ENCODE results near the gene RIC1.
A peak's percentile ranks its signal among the peaks of the same experiment; 100 is the strongest.

RIC1 gene

GRCh38 chr9:5642170-5642569 lies 13.3 kb downstream of the RIC1 start:
- 100% methylated on average over 1 of the region's 2 CpGs for WGBS (ENCODE audit: insufficient coverage)
- no peak overlapping the region for H3K4me3 ChIP-seq (ENCODE audit: control insufficient read depth in 1 of 7, extremely low read depth in 1 of 7, insufficient read depth in 4 of 7, low read depth in 2 of 7, low read length in 6 of 7)
- no peaks in the 10 kb centered on the region for H3K4me1 ChIP-seq (ENCODE audit: control extremely low read depth in 1 of 4, control insufficient read depth in 4 of 4, insufficient read depth in 4 of 4, low read length in 3 of 4)
- DNase-seq: no peak
- ChIA-PET POLR2A (no interaction called here), CTCF (no interaction called here)
- peaks cover 3 to 52% (median 11%) of the 10 kb centered on the region in 5 experiments for H3K9me3 ChIP-seq (ENCODE audit: control extremely low read depth in 1 of 5, control insufficient read depth in 4 of 5, insufficient read depth in 2 of 5, low read depth in 1 of 5, low read length in 4 of 5)
- no peak overlapping the region for H3K27ac ChIP-seq (ENCODE audit: insufficient read depth in 1 of 2, low read depth in 1 of 2, low read length in 2 of 2, poor library complexity in 1 of 2, severe bottlenecking in 2 of 2)
- H3K27me3 ChIP-seq (replicated peaks in 2 of 5; ENCODE audit: control insufficient read depth in 4 of 5, insufficient read depth in 5 of 5, low read length in 4 of 5): no peaks in the 10 kb centered on the region
- H3K36me3 ChIP-seq (ENCODE audit: control insufficient read depth in 4 of 4, insufficient read depth in 4 of 4, low read length in 3 of 4): peaks cover 0 to 13% (median 2%) of the 10 kb centered on the region in 4 experiments

- no peaks in the 10 kb centered on the region for H3K27me3 ChIP-seq (replicated peaks in 2 of 5; ENCODE audit: control insufficient read depth in 4 of 5, insufficient read depth in 5 of 5, low read length in 4 of 5)
- H3K4me1 ChIP-seq (ENCODE audit: control extremely low read depth in 1 of 4, control insufficient read depth in 4 of 4, insufficient read depth in 4 of 4, low read length in 3 of 4): no peaks in the 10 kb centered on the region
- H3K9me3 ChIP-seq (ENCODE audit: control extremely low read depth in 1 of 5, control insufficient read depth in 4 of 5, insufficient read depth in 2 of 5, low read depth in 1 of 5, low read length in 4 of 5): peaks cover 6 to 48% (median 9%) of the 10 kb centered on the region in 5 experiments
- H3K36me3 ChIP-seq (ENCODE audit: control insufficient read depth in 4 of 4, insufficient read depth in 4 of 4, low read length in 3 of 4): peaks cover 0 to 10% (median 2%) of the 10 kb centered on the region in 4 experiments
- no peak overlapping the region for H3K4me3 ChIP-seq (ENCODE audit: control insufficient read depth in 1 of 7, extremely low read depth in 1 of 7, insufficient read depth in 4 of 7, low read depth in 2 of 7, low read length in 6 of 7)
- ChIA-PET POLR2A (no interaction called here), CTCF (no interaction called here)
- no peak overlapping the region for H3K27ac ChIP-seq (ENCODE audit: insufficient read depth in 1 of 2, low read depth in 1 of 2, low read length in 2 of 2, poor library complexity in 1 of 2, severe bottlenecking in 2 of 2)
- DNase-seq: no peak
Measured at GRCh38 chr9:5643005-5643624, 14.2 kb downstream of the RIC1 start.

DNA sequence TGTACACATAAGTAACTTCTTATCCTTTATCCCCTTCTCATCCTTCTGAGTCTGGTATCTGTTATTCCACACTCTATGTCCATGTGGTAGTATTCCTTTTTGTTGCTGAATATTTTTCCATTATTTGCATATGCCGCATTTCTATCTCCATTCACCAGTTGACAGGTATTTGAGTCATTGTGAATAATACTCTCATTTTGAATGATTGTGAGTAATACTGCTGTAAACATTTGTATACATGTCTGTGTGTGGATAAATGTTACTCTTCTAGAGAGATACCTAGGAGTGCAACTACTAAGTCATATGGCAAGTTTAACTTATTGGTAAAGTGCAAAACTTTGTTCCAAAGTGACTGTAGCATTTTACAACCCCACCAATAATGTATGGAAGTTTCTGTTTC lies 15.6 kb downstream of the RIC1 start:
- POLR2A ChIA-PET: no interaction called here
- peaks cover 0 to 10% (median 2%) of the 10 kb centered on the region in 4 experiments for H3K36me3 ChIP-seq (ENCODE audit: control insufficient read depth in 4 of 4, insufficient read depth in 4 of 4, low read length in 3 of 4)
- CTCF ChIA-PET: no interaction called here
- H3K4me1 ChIP-seq (ENCODE audit: control extremely low read depth in 1 of 4, control insufficient read depth in 4 of 4, insufficient read depth in 4 of 4, low read length in 3 of 4): no peaks in the 10 kb centered on the region
- H3K27me3 ChIP-seq (replicated peaks in 2 of 5; ENCODE audit: control insufficient read depth in 4 of 5, insufficient read depth in 5 of 5, low read length in 4 of 5): no peaks in the 10 kb centered on the region
- no peak for DNase-seq
- no peak overlapping the region for H3K27ac ChIP-seq (ENCODE audit: insufficient read depth in 1 of 2, low read depth in 1 of 2, low read length in 2 of 2, poor library complexity in 1 of 2, severe bottlenecking in 2 of 2)
- WGBS (ENCODE audit: insufficient coverage): no CpG with 5 or more reads among the region's 1 CpG
- peaks cover 4 to 51% (median 8%) of the 10 kb centered on the region in 5 experiments for H3K9me3 ChIP-seq (ENCODE audit: control extremely low read depth in 1 of 5, control insufficient read depth in 4 of 5, insufficient read depth in 2 of 5, low read depth in 1 of 5, low read length in 4 of 5)
- no peak overlapping the region for H3K4me3 ChIP-seq (ENCODE audit: control insufficient read depth in 1 of 7, extremely low read depth in 1 of 7, insufficient read depth in 4 of 7, low read depth in 2 of 7, low read length in 6 of 7)

GRCh38 chr9:5646116-5646515 lies 17.2 kb downstream of the RIC1 start:
- POLR2A ChIA-PET: no interaction called here
- no peak overlapping the region for H3K4me3 ChIP-seq (ENCODE audit: control insufficient read depth in 1 of 7, extremely low read depth in 1 of 7, insufficient read depth in 4 of 7, low read depth in 2 of 7, low read length in 6 of 7)
- no peak overlapping the region for H3K27ac ChIP-seq (ENCODE audit: insufficient read depth in 1 of 2, low read depth in 1 of 2, low read length in 2 of 2, poor library complexity in 1 of 2, severe bottlenecking in 2 of 2)
- CTCF ChIA-PET: no interaction called here
- no peaks in the 10 kb centered on the region for H3K4me1 ChIP-seq (ENCODE audit: control extremely low read depth in 1 of 4, control insufficient read depth in 4 of 4, insufficient read depth in 4 of 4, low read length in 3 of 4)
- H3K9me3 ChIP-seq (ENCODE audit: control extremely low read depth in 1 of 5, control insufficient read depth in 4 of 5, insufficient read depth in 2 of 5, low read depth in 1 of 5, low read length in 4 of 5): peaks cover 4 to 55% (median 11%) of the 10 kb centered on the region in 5 experiments
- no peaks in the 10 kb centered on the region for H3K27me3 ChIP-seq (replicated peaks in 2 of 5; ENCODE audit: control insufficient read depth in 4 of 5, insufficient read depth in 5 of 5, low read length in 4 of 5)
- H3K36me3 ChIP-seq (ENCODE audit: control insufficient read depth in 4 of 4, insufficient read depth in 4 of 4, low read length in 3 of 4): peaks cover 0 to 12% (median 2%) of the 10 kb centered on the region in 4 experiments
- no peak for DNase-seq
- WGBS (ENCODE audit: insufficient coverage): 96% methylated on average over 2 of the region's 3 CpGs

DNA sequence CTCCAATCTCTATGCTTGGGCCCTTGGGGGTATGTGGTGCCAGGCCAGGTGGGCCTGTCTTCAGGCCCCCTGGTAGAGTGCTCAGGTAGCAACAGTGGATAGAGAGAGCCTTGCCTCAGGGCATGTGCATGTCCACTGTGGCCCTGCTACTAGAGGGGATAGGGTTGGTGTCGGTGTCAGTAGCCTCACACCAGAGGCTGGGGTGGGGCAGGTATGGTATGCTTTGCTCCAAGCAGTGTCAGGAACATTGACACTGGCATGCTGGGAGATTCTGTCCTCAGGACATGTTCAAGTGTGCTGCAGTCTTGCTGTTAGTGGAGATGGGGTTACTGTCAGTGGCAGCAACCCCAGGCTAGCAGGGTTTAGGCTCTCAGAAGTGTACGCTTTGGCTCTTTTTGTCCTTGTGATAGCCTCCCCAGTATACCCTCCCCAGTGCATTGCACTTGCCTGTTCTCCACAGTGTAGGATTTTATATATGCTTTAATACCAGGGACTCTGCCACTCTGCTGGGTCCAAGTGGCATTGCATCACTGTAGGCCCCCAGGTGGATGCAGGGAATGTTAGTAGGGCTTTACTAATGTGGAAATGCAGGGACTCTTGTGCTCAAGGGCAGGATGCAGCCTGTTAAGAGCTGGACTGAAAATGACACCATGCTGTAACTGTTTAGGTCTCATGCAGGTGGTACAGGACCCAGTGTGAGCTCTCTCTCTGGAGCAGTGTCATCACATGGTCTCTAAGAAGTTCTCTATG lies 21.6 kb downstream of the RIC1 start:
- no peak for DNase-seq
- Histone ChIP-seq H3K36me3 (ENCODE audit: control insufficient read depth in 4 of 4, insufficient read depth in 4 of 4, low read length in 3 of 4) (peaks cover 0 to 13% (median 3%) of the 10 kb centered on the region in 4 experiments), H3K27me3 (replicated peaks in 2 of 5; ENCODE audit: control insufficient read depth in 4 of 5, insufficient read depth in 5 of 5, low read length in 4 of 5) (no peaks in the 10 kb centered on the region), H3K4me3 (ENCODE audit: control insufficient read depth in 1 of 7, extremely low read depth in 1 of 7, insufficient read depth in 4 of 7, low read depth in 2 of 7, low read length in 6 of 7) (no peak overlapping the region), H3K9me3 (ENCODE audit: control extremely low read depth in 1 of 5, control insufficient read depth in 4 of 5, insufficient read depth in 2 of 5, low read depth in 1 of 5, low read length in 4 of 5) (peaks cover 12 to 71% (median 19%) of the 10 kb centered on the region in 5 experiments), H3K4me1 (ENCODE audit: control extremely low read depth in 1 of 4, control insufficient read depth in 4 of 4, insufficient read depth in 4 of 4, low read length in 3 of 4) (no peaks in the 10 kb centered on the region), H3K27ac (ENCODE audit: insufficient read depth in 1 of 2, low read depth in 1 of 2, low read length in 2 of 2, poor library complexity in 1 of 2, severe bottlenecking in 2 of 2) (no peak overlapping the region)
- WGBS (ENCODE audit: insufficient coverage): 100% methylated on average over 2 of the region's 2 CpGs
- CTCF ChIA-PET: no interaction called here
- POLR2A ChIA-PET: interaction anchor here (0.5 kb wide), 1 partner anchor 464 kb away, joined by 3 read pairs; no protein-coding TSS in a partner anchor

- POLR2A ChIA-PET: interaction anchor here (0.5 kb wide), 1 partner anchor 465 kb away, joined by 3 read pairs; no protein-coding TSS in a partner anchor
- no peak for DNase-seq
Measured at GRCh38 chr9:5651246-5651645, 22.3 kb downstream of the RIC1 start.

GRCh38 chr9:5652821-5653220 lies 23.9 kb downstream of the RIC1 start:
- H3K36me3 ChIP-seq (ENCODE audit: control insufficient read depth in 4 of 4, insufficient read depth in 4 of 4, low read length in 3 of 4): peaks cover 0 to 16% (median 5%) of the 10 kb centered on the region in 4 experiments
- no CpG with 5 or more reads among the region's 1 CpG for WGBS (ENCODE audit: insufficient coverage)
- no peaks in the 10 kb centered on the region for H3K4me1 ChIP-seq (ENCODE audit: control extremely low read depth in 1 of 4, control insufficient read depth in 4 of 4, insufficient read depth in 4 of 4, low read length in 3 of 4)
- H3K4me3 ChIP-seq (ENCODE audit: control insufficient read depth in 1 of 7, extremely low read depth in 1 of 7, insufficient read depth in 4 of 7, low read depth in 2 of 7, low read length in 6 of 7): no peak overlapping the region
- H3K27me3 ChIP-seq (replicated peaks in 2 of 5; ENCODE audit: control insufficient read depth in 4 of 5, insufficient read depth in 5 of 5, low read length in 4 of 5): no peaks in the 10 kb centered on the region
- POLR2A ChIA-PET: no interaction called here
- peaks cover 12 to 56% (median 19%) of the 10 kb centered on the region in 5 experiments for H3K9me3 ChIP-seq (ENCODE audit: control extremely low read depth in 1 of 5, control insufficient read depth in 4 of 5, insufficient read depth in 2 of 5, low read depth in 1 of 5, low read length in 4 of 5)
- DNase-seq: peak; percentile 7 to 57 (median 48)
- CTCF ChIA-PET: no interaction called here
- no peak overlapping the region for H3K27ac ChIP-seq (ENCODE audit: insufficient read depth in 1 of 2, low read depth in 1 of 2, low read length in 2 of 2, poor library complexity in 1 of 2, severe bottlenecking in 2 of 2)

More at GRCh38 chr9:5651246-5651645, 22.3 kb downstream of the RIC1 start:
- Histone ChIP-seq H3K4me1 (ENCODE audit: control extremely low read depth in 1 of 4, control insufficient read depth in 4 of 4, insufficient read depth in 4 of 4, low read length in 3 of 4) (no peaks in the 10 kb centered on the region), H3K36me3 (ENCODE audit: control insufficient read depth in 4 of 4, insufficient read depth in 4 of 4, low read length in 3 of 4) (peaks cover 0 to 13% (median 3%) of the 10 kb centered on the region in 4 experiments), H3K27ac (ENCODE audit: insufficient read depth in 1 of 2, low read depth in 1 of 2, low read length in 2 of 2, poor library complexity in 1 of 2, severe bottlenecking in 2 of 2) (no peak overlapping the region), H3K4me3 (ENCODE audit: control insufficient read depth in 1 of 7, extremely low read depth in 1 of 7, insufficient read depth in 4 of 7, low read depth in 2 of 7, low read length in 6 of 7) (no peak overlapping the region), H3K27me3 (replicated peaks in 2 of 5; ENCODE audit: control insufficient read depth in 4 of 5, insufficient read depth in 5 of 5, low read length in 4 of 5) (no peaks in the 10 kb centered on the region), H3K9me3 (ENCODE audit: control extremely low read depth in 1 of 5, control insufficient read depth in 4 of 5, insufficient read depth in 2 of 5, low read depth in 1 of 5, low read length in 4 of 5) (peaks cover 12 to 66% (median 19%) of the 10 kb centered on the region in 5 experiments)
- CTCF ChIA-PET: no interaction called here
